SU-DHL-6 (cell line): ENCODE data around the gene ZBTB16.

Experiments used
- EZH2phosphoT487 ChIP-seq: fragments of 200-600 bp; sonication (generic), shearing (Covaris generic); conservative IDR thresholded peaks from 2 replicates; pipeline ENCODE4 v1.6.1; 2018; ENCODE audit warnings: mild to moderate bottlenecking, antibody characterized with exemption, low read length, moderate library complexity, mixed read lengths
- TF ChIP-seq, protein P1 (sequence below): fragments of 200-600 bp; sonication (generic); IDR thresholded peaks from one replicate; pipeline ENCODE4 v1.5.1; 2017; ENCODE audit warnings: antibody characterized with exemption, mild to moderate bottlenecking, low read length, moderate library complexity; ENCODE audit not compliant: insufficient read depth, poor library complexity, severe bottlenecking

DNA sequence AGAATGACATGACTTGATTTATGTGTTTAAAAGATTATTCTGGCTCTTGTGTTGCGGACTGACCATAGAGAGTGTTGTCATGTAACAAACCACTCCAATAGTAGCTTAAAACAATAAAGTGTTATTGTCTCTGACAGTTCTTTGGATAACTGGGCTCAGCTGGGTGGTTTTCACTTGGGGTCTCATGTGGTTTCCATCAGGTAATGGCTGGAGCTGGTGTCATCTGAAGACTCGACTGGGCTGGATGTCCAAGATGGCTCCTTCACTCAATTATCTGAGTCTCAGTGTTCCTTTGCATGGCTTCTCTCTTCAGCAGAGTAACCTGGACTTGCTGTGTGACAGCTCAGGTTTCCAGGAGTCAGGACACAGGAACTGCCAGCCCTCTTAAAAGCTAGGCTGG is 132.4 kb downstream of the ZBTB16 start:
- TF ChIP-seq, protein P1, sequence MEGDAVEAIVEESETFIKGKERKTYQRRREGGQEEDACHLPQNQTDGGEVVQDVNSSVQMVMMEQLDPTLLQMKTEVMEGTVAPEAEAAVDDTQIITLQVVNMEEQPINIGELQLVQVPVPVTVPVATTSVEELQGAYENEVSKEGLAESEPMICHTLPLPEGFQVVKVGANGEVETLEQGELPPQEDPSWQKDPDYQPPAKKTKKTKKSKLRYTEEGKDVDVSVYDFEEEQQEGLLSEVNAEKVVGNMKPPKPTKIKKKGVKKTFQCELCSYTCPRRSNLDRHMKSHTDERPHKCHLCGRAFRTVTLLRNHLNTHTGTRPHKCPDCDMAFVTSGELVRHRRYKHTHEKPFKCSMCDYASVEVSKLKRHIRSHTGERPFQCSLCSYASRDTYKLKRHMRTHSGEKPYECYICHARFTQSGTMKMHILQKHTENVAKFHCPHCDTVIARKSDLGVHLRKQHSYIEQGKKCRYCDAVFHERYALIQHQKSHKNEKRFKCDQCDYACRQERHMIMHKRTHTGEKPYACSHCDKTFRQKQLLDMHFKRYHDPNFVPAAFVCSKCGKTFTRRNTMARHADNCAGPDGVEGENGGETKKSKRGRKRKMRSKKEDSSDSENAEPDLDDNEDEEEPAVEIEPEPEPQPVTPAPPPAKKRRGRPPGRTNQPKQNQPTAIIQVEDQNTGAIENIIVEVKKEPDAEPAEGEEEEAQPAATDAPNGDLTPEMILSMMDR, result no peak
- TF ChIP-seq EZH2phosphoT487, result no peak
